ENCODE measurements around the gene PPM1L.

GRCh38 chr3:160883373-160883772 is 127.3 kb downstream of the PPM1L start:
- TF ChIP-seq PPARA (CRISPR knock-in tag; IDR thresholded peaks at IDR 0.05; ENCODE audit: borderline replicate concordance) = no peak
- TF ChIP-seq ZC3H10 (CRISPR knock-in tag; IDR thresholded peaks at IDR 0.05) = no peak
- no peak for TF ChIP-seq ZNF8 (CRISPR knock-in tag; IDR thresholded peaks at IDR 0.05)

Data from SK-N-SH treated with all-trans-retinoic acid at 6 μM for 48 hours (cell line).